H9 (cell line): ENCODE results near the gene C3. TPM values are rescaled to one million over a fixed set of nuclear protein-coding genes. Genes with fewer than 3 reads are reported as not detected.

Experiments
- DNase-seq: peaks from one replicate; pipeline ENCODE4 v3.0.0-alpha.2; 2017
- H2AFZ ChIP-seq: one replicate; pipeline ENCODE4 v1.6.1; 2013; ENCODE audit warnings: mild to moderate bottlenecking, low read length, control low read depth, moderate library complexity
- H2AK5ac ChIP-seq: 2 replicates; pipeline ENCODE4 v1.6.1; 2013; ENCODE audit warnings: low read length, control low read depth, mixed read lengths; ENCODE audit not compliant: insufficient read length
- H2BK120ac ChIP-seq: one replicate; pipeline ENCODE4 v1.6.1; 2013; ENCODE audit warnings: low read depth, mild to moderate bottlenecking, low read length, control low read depth, inconsistent platforms; ENCODE audit not compliant: poor library complexity, severe bottlenecking
- H2BK12ac ChIP-seq: 2 replicates; pipeline ENCODE4 v1.6.1; 2013; ENCODE audit warnings: low read length, control low read depth, mixed read lengths, low read depth; ENCODE audit not compliant: insufficient read length
- H2BK15ac ChIP-seq: 2 replicates; pipeline ENCODE4 v1.6.1; 2013; ENCODE audit warnings: low read depth, low read length, control low read depth
- H2BK20ac ChIP-seq: one replicate; pipeline ENCODE4 v1.6.1; 2013; ENCODE audit warnings: low read depth, mild to moderate bottlenecking, low read length, control low read depth, inconsistent platforms; ENCODE audit not compliant: poor library complexity, severe bottlenecking
- H2BK5ac ChIP-seq: 2 replicates; pipeline ENCODE4 v1.6.1; 2013; ENCODE audit warnings: low read length, control low read depth, mixed read lengths; ENCODE audit not compliant: insufficient read length
- H3K14ac ChIP-seq: 2 replicates; pipeline ENCODE4 v1.6.1; 2013; ENCODE audit warnings: low read length, control low read depth; ENCODE audit not compliant: insufficient read depth
- H3K18ac ChIP-seq: 2 replicates; pipeline ENCODE4 v1.6.1; 2013; ENCODE audit warnings: low read depth, mild to moderate bottlenecking, mixed read lengths, low read length, control low read depth; ENCODE audit not compliant: insufficient read length
- H3K23ac ChIP-seq: 2 replicates; pipeline ENCODE4 v1.6.1; 2013; ENCODE audit warnings: low read length, control low read depth, mixed read lengths, low read depth; ENCODE audit not compliant: insufficient read length
- H3K23me2 ChIP-seq: 2 replicates; pipeline ENCODE4 v1.6.1; 2013; ENCODE audit warnings: low read depth, mild to moderate bottlenecking, mixed read lengths, low read length, control low read depth; ENCODE audit not compliant: insufficient read length, poor library complexity, severe bottlenecking
- H3K27ac ChIP-seq: 2 replicates; pipeline ENCODE4 v1.5.1; 2013; ENCODE audit warnings: low read length, control low read depth, mixed read lengths, low read depth; ENCODE audit not compliant: insufficient read length
- H3K27me3 ChIP-seq: 2 replicates; pipeline ENCODE4 v1.6.1; 2013; ENCODE audit warnings: low read length, control low read depth, inconsistent platforms; ENCODE audit not compliant: insufficient read depth
- H3K4ac ChIP-seq: 2 replicates; pipeline ENCODE4 v1.6.1; 2013; ENCODE audit warnings: low read depth, mild to moderate bottlenecking, control low read depth, inconsistent platforms, low read length, moderate library complexity
- H3K4me1 ChIP-seq: 2 replicates; pipeline ENCODE4 v1.6.1; 2013; ENCODE audit warnings: low read length, control low read depth, inconsistent platforms; ENCODE audit not compliant: insufficient read depth
- H3K4me2 ChIP-seq: 2 replicates; pipeline ENCODE4 v1.6.1; 2013; ENCODE audit warnings: low read length, control low read depth, mixed read lengths; ENCODE audit not compliant: insufficient read length, insufficient read depth
- H3K56ac ChIP-seq: 2 replicates; pipeline ENCODE4 v1.6.1; 2013; ENCODE audit warnings: low read depth, mild to moderate bottlenecking, mixed read lengths, low read length, control low read depth; ENCODE audit not compliant: insufficient read length
- H3K79me1 ChIP-seq: 2 replicates; pipeline ENCODE4 v1.6.1; 2013; ENCODE audit warnings: low read depth, mild to moderate bottlenecking, moderate library complexity, low read length, control low read depth, inconsistent platforms; ENCODE audit not compliant: insufficient read depth, poor library complexity, severe bottlenecking
- H3K79me2 ChIP-seq: 2 replicates; pipeline ENCODE4 v1.6.1; 2013; ENCODE audit warnings: low read length, control low read depth, inconsistent platforms; ENCODE audit not compliant: insufficient read depth
- H3K9ac ChIP-seq: 2 replicates; pipeline ENCODE4 v1.6.1; 2013; ENCODE audit warnings: low read length, control low read depth, mixed read lengths; ENCODE audit not compliant: insufficient read length; ENCODE audit errors: extremely low read depth
- H3K9me3 ChIP-seq: one replicate; pipeline ENCODE4 v1.6.1; 2013; ENCODE audit warnings: low read depth, low read length, inconsistent platforms; ENCODE audit not compliant: control insufficient read depth
- H3T11ph ChIP-seq: one replicate; pipeline ENCODE4 v1.6.1; 2013; ENCODE audit warnings: mild to moderate bottlenecking, low read length, control low read depth, inconsistent platforms
- H4K20me1 ChIP-seq: one replicate; pipeline ENCODE4 v1.6.1; 2013; ENCODE audit not compliant: control insufficient read depth, insufficient read length, insufficient read depth
- H4K5ac ChIP-seq: 2 replicates; pipeline ENCODE4 v1.6.1; 2013; ENCODE audit warnings: low read depth, mild to moderate bottlenecking, mixed read lengths, low read length, control low read depth; ENCODE audit not compliant: insufficient read length
- H4K8ac ChIP-seq: replicated peaks from 2 replicates; pipeline ENCODE4 v1.6.1; 2013; ENCODE audit warnings: low read length, control low read depth, mixed read lengths, low read depth; ENCODE audit not compliant: insufficient read length
- H4K91ac ChIP-seq: 2 replicates; pipeline ENCODE4 v1.6.1; 2013; ENCODE audit warnings: low read depth, mild to moderate bottlenecking, moderate library complexity, mixed read lengths, low read length, control low read depth; ENCODE audit not compliant: insufficient read length
- H3K27ac Mint-ChIP-seq, 3 experiments: 2 replicates in 2 of 3; 3 replicates in 1 of 3; pipeline ENCODE4 v1.8.0; 2020 to 2021; ENCODE audit warnings: mixed read lengths in 3 of 3, mild to moderate bottlenecking in 1 of 3, moderate library complexity in 1 of 3
- H3K27me3 Mint-ChIP-seq: 2 replicates; pipeline ENCODE4 v1.8.0; 2021; ENCODE audit warnings: low read depth, mild to moderate bottlenecking, moderate library complexity, mixed read lengths
- H3K36me3 Mint-ChIP-seq, 3 experiments: 2 replicates in 2 of 3; 3 replicates in 1 of 3; pipeline ENCODE4 v1.8.0; 2020 to 2021; ENCODE audit warnings: low read depth in 3 of 3, mixed read lengths in 3 of 3; ENCODE audit not compliant: insufficient read depth in 1 of 3
- H3K4me1 Mint-ChIP-seq, 2 experiments: 2 replicates each; pipeline ENCODE4 v1.8.0; 2020; ENCODE audit warnings: mixed read lengths in 2 of 2
- H3K4me3 Mint-ChIP-seq, 2 experiments: 2 replicates in 1 of 2; 3 replicates in 1 of 2; pipeline ENCODE4 v1.8.0; 2020 to 2021; ENCODE audit warnings: mild to moderate bottlenecking in 2 of 2, mixed read lengths in 2 of 2, moderate library complexity in 1 of 2
- H3K9me3 Mint-ChIP-seq, 2 experiments: 2 replicates in 1 of 2; 3 replicates in 1 of 2; pipeline ENCODE4 v1.8.0; 2020; ENCODE audit warnings: mild to moderate bottlenecking in 2 of 2, mixed read lengths in 2 of 2, moderate library complexity in 1 of 2
- CTCF ChIP-seq: fragments of 200-600 bp; sonication (generic); conservative IDR thresholded peaks from 3 replicates; pipeline ENCODE4 v1.8.0; 2021; ENCODE audit warnings: antibody characterized with exemption, mild to moderate bottlenecking
- WGBS: extraction: QIAGEN DNeasy Blood & Tissue Kit; methylation state at CpG from one replicate; pipeline ENCODE4 v1.1.7; 2013; ENCODE audit warnings: missing lambda C conversion rate, low lambda C conversion rate, mixed read lengths; ENCODE audit not compliant: insufficient read length; ENCODE audit errors: extremely low coverage; 5-methylcytosine and 5-hydroxymethylcytosine counted together
- total RNA-seq: library from RNA; stranded (reverse); gene quantifications from 2 replicates; pipeline ENCODE4 v1.2.1, GENCODE V29; 2021

C3 gene
- total RNA-seq, 1 experiment from 2014 or later: 5.9 TPM

- H2AK5ac ChIP-seq: no peak overlapping the region
- H3K27me3 Mint-ChIP-seq: peaks cover 4% of the 10 kb centered on the region
- WGBS: no CpG with 5 or more reads among the region's 5 CpGs
- DNase-seq: no peak
- no peaks in the 10 kb centered on the region for H3K23me2 ChIP-seq
- peaks cover 6 to 43% of the 10 kb centered on the region in 2 experiments for H3K4me1 Mint-ChIP-seq
- H3K23ac ChIP-seq: no peak overlapping the region
- H3K4me1 ChIP-seq: no peaks in the 10 kb centered on the region; the same call in 1 of the 2 replicates
- H3K27ac Mint-ChIP-seq: no peak overlapping the region; a peak in 1 of 7 replicates
- H4K91ac ChIP-seq: no peak overlapping the region
- no peak overlapping the region for H3K14ac ChIP-seq
- H3K27ac ChIP-seq: no peak overlapping the region
- H3K79me2 ChIP-seq: no peaks in the 10 kb centered on the region
- H3K4me2 ChIP-seq: no peak overlapping the region
- H3T11ph ChIP-seq: no peak overlapping the region
- H4K8ac ChIP-seq: no peak overlapping the region
- H2BK20ac ChIP-seq: no peak overlapping the region
- no peak overlapping the region for H3K9ac ChIP-seq
- H3K36me3 Mint-ChIP-seq: peaks cover 0 to 4% (median 3%) of the 10 kb centered on the region in 3 experiments; a peak in 2 of 7 replicates
- no peak overlapping the region for H3K56ac ChIP-seq
- H3K4ac ChIP-seq: no peak overlapping the region
- no peak overlapping the region for H2BK5ac ChIP-seq
- H3K27me3 ChIP-seq: no peaks in the 10 kb centered on the region
- H2BK120ac ChIP-seq: no peak overlapping the region
- no peak overlapping the region for H4K5ac ChIP-seq
- H3K9me3 ChIP-seq: no peaks in the 10 kb centered on the region
- H2BK15ac ChIP-seq: no peak overlapping the region
- H2BK12ac ChIP-seq: no peak overlapping the region
- H3K79me1 ChIP-seq: no peaks in the 10 kb centered on the region
- H4K20me1 ChIP-seq: no peaks in the 10 kb centered on the region
- H3K18ac ChIP-seq: no peak overlapping the region
- H3K4me3 Mint-ChIP-seq: no peak overlapping the region
- H2AFZ ChIP-seq: no peak overlapping the region
- peaks cover 6% of the 10 kb centered on the region in 2 experiments; a peak in 4 of 5 replicates for H3K9me3 Mint-ChIP-seq
- no peak for TF ChIP-seq CTCF
Observed at GRCh38 chr19:6721773-6722172, 1.3 kb upstream of the C3 start.
